ENCODE data around the gene MAP4K3. TPM values are rescaled to one million over a fixed set of nuclear protein-coding genes. Genes with fewer than 3 reads are reported as not detected.

MAP4K3 gene
- total RNA-seq, 1 experiment from 2014 or later: 26.6 TPM

DNA sequence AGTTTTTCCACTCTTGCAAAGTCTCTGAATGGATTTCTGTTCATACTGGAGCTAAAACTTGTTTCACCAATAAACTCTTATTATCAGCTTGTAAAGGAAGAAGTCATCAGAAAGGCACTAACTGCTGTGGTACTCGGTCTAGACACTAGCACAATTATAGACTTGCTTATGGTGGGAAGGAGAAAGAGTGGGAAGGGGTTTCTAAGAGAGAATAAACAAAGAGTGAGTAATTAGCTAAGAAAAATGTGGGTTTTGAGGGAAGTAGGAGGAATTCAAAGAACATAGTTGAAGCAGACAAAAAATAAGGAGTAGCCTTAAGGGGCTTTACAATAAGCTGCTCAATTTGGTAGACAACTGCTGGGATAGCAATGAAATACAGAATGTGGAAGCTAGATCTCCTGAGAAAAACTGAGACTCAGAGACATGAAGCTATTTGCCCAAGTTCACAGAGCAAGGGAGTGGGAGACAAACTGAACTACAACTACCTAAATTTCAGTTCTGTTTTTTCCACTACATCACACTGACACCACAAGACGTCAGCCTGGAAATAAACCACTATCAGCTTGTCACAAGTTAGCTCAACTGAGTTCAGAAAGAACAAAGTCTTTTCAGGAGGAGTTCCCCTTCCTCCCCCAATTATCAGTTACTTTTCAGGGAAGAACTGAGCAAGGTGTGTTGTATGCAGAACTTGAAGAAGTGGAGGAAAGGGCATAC is 59.7 kb downstream of the MAP4K3 start:
- no peak for ATAC-seq
- no peak for DNase-seq (ENCODE audit: low read depth, low spot score)
- Histone ChIP-seq H3K9me3 (ENCODE audit: control insufficient read depth, insufficient read depth, low read depth, low read length) (no peaks in the 10 kb centered on the region), H3K36me3 (ENCODE audit: control insufficient read depth, insufficient read depth, low read length) (no peaks in the 10 kb centered on the region), H3K4me3 (ENCODE audit: low read depth in 2 of 2, low read length in 2 of 2) (no peak overlapping the region), H3K27me3 (ENCODE audit: control insufficient read depth, insufficient read depth, low read length) (no peaks in the 10 kb centered on the region), H3K27ac (ENCODE audit: low read length) (no peak overlapping the region), H3K4me1 (ENCODE audit: control insufficient read depth, insufficient read depth, low read length) (peaks cover 19% of the 10 kb centered on the region; the same call in 1 of the 2 replicates)
- ChIA-PET POLR2A (interaction anchor here (0.5 to 0.9 kb wide), 3 partner anchors 19 to 86 kb away, joined by 3 to 11 read pairs (median 11); no protein-coding TSS in a partner anchor), CTCF (interaction anchor here (0.6 kb wide), 1 partner anchor 351 kb away, joined by 3 read pairs; no protein-coding TSS in a partner anchor)
- TF ChIP-seq POLR2AphosphoS5 (IDR thresholded peaks at IDR 0.05; ENCODE audit: low read depth, low read length): no peak
- TF ChIP-seq, protein P1, sequence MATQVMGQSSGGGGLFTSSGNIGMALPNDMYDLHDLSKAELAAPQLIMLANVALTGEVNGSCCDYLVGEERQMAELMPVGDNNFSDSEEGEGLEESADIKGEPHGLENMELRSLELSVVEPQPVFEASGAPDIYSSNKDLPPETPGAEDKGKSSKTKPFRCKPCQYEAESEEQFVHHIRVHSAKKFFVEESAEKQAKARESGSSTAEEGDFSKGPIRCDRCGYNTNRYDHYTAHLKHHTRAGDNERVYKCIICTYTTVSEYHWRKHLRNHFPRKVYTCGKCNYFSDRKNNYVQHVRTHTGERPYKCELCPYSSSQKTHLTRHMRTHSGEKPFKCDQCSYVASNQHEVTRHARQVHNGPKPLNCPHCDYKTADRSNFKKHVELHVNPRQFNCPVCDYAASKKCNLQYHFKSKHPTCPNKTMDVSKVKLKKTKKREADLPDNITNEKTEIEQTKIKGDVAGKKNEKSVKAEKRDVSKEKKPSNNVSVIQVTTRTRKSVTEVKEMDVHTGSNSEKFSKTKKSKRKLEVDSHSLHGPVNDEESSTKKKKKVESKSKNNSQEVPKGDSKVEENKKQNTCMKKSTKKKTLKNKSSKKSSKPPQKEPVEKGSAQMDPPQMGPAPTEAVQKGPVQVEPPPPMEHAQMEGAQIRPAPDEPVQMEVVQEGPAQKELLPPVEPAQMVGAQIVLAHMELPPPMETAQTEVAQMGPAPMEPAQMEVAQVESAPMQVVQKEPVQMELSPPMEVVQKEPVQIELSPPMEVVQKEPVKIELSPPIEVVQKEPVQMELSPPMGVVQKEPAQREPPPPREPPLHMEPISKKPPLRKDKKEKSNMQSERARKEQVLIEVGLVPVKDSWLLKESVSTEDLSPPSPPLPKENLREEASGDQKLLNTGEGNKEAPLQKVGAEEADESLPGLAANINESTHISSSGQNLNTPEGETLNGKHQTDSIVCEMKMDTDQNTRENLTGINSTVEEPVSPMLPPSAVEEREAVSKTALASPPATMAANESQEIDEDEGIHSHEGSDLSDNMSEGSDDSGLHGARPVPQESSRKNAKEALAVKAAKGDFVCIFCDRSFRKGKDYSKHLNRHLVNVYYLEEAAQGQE (IDR thresholded peaks at IDR 0.05; ENCODE audit: insufficient read depth in 1 of 2, low read depth in 2 of 2, low read length in 1 of 2): no peak
- no peak for TF ChIP-seq TCF7L2 (IDR thresholded peaks at IDR 0.05; ENCODE audit: low read depth, low read length)
- TF ChIP-seq, protein P2, sequence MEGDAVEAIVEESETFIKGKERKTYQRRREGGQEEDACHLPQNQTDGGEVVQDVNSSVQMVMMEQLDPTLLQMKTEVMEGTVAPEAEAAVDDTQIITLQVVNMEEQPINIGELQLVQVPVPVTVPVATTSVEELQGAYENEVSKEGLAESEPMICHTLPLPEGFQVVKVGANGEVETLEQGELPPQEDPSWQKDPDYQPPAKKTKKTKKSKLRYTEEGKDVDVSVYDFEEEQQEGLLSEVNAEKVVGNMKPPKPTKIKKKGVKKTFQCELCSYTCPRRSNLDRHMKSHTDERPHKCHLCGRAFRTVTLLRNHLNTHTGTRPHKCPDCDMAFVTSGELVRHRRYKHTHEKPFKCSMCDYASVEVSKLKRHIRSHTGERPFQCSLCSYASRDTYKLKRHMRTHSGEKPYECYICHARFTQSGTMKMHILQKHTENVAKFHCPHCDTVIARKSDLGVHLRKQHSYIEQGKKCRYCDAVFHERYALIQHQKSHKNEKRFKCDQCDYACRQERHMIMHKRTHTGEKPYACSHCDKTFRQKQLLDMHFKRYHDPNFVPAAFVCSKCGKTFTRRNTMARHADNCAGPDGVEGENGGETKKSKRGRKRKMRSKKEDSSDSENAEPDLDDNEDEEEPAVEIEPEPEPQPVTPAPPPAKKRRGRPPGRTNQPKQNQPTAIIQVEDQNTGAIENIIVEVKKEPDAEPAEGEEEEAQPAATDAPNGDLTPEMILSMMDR (IDR thresholded peaks at IDR 0.05): no peak
- no peak for TF ChIP-seq SIN3A (IDR thresholded peaks at IDR 0.05; ENCODE audit: borderline replicate concordance, insufficient read depth, low read depth, low read length)
- intact Hi-C loops (cut with micrococcal nuclease; ENCODE audit: unreplicated experiment) (loop anchor here (5.0 to 10.0 kb wide), 2 partner anchors 60 to 317 kb away; partner anchors contain the start of gene MAP4K3), in situ Hi-C loops (cut with HindIII; ENCODE audit: low pct_unique_long_range_greater_than_20kb, low sequenced_read_pairs) (no loop called here)
- BruUV-seq (replicated peaks): no TSS peak

DNA sequence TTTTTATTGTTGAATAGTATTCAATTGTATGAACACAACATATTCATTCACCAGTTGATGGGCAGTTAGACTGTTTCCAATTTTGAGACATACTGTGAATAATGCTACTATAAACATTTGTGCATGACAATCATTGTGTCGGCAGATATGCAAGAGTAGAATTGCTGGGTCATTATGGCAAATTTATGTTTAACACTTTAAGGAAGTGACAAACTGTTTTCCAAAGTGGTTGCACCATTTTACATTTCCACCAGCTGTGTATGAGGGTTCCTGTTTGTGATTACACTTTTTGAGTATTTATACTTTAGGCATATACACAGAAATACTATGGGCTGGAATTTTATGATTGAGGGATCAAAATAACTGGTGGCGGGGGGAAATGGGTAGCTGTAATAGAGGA is 61.2 kb downstream of the MAP4K3 start:
- DNase-seq (ENCODE audit: low read depth, low spot score): no peak
- ChIA-PET CTCF (no interaction called here), POLR2A (no interaction called here)
- intact Hi-C loops (cut with micrococcal nuclease; ENCODE audit: unreplicated experiment): loop anchor here (5.0 to 10.0 kb wide), 2 partner anchors 61 to 319 kb away; partner anchors contain the start of gene MAP4K3
- no peak for ATAC-seq
- Histone ChIP-seq H3K27ac (ENCODE audit: low read length) (no peak overlapping the region), H3K27me3 (ENCODE audit: control insufficient read depth, insufficient read depth, low read length) (no peaks in the 10 kb centered on the region), H3K4me1 (ENCODE audit: control insufficient read depth, insufficient read depth, low read length) (peaks cover 14% of the 10 kb centered on the region; the same call in 1 of the 2 replicates), H3K9me3 (ENCODE audit: control insufficient read depth, insufficient read depth, low read depth, low read length) (no peaks in the 10 kb centered on the region), H3K4me3 (ENCODE audit: low read depth in 2 of 2, low read length in 2 of 2) (no peak overlapping the region), H3K36me3 (ENCODE audit: control insufficient read depth, insufficient read depth, low read length) (no peaks in the 10 kb centered on the region)
- no peak for TF ChIP-seq TCF7L2 (IDR thresholded peaks at IDR 0.05; ENCODE audit: low read depth, low read length)
- TF ChIP-seq SIN3A (IDR thresholded peaks at IDR 0.05; ENCODE audit: borderline replicate concordance, insufficient read depth, low read depth, low read length): no peak
- TF ChIP-seq, protein P1 (IDR thresholded peaks at IDR 0.05; ENCODE audit: insufficient read depth in 1 of 2, low read depth in 2 of 2, low read length in 1 of 2): no peak
- TF ChIP-seq POLR2AphosphoS5 (IDR thresholded peaks at IDR 0.05; ENCODE audit: low read depth, low read length): no peak
- TF ChIP-seq, protein P2 (IDR thresholded peaks at IDR 0.05): no peak
- no TSS peak for BruUV-seq (replicated peaks)
- in situ Hi-C loops (cut with HindIII; ENCODE audit: low pct_unique_long_range_greater_than_20kb, low sequenced_read_pairs): no loop called here

Measured in Panc1 (cell line).